HepG2 (cell line): ENCODE data around the gene CACNA1G.

ENCODE experiments used
- BCLAF1 ChIP-seq: fragments of 450-650 bp; IDR thresholded peaks from 2 replicates; pipeline ENCODE4 v1.6.1; 2017; ENCODE audit warnings: mild to moderate bottlenecking
- ELF1 ChIP-seq: sonication (generic); formaldehyde crosslinking; IDR thresholded peaks from 2 replicates; pipeline ENCODE4 v1.4.0; 2020; ENCODE audit warnings: missing genetic modification reagents
- ESRRA ChIP-seq: sonication (generic); formaldehyde crosslinking; IDR thresholded peaks from 2 replicates; pipeline ENCODE4 v1.5.1; 2020; ENCODE audit warnings: mild to moderate bottlenecking, low read depth, missing genetic modification reagents
- RNF2 ChIP-seq: fragments of 450-650 bp; conservative IDR thresholded peaks from 2 replicates; pipeline ENCODE4 v1.6.1; 2016; ENCODE audit warnings: low read depth
- TAF1 ChIP-seq: sonication (generic); formaldehyde crosslinking; IDR thresholded peaks from 2 replicates; pipeline ENCODE4 v1.4.0; 2020; ENCODE audit warnings: missing genetic modification reagents
- TBL1XR1 ChIP-seq: fragments of 150-350 bp; IDR thresholded peaks from 2 replicates; pipeline ENCODE4 v1.6.1; 2014; ENCODE audit warnings: borderline replicate concordance, low read length; ENCODE audit not compliant: partially characterized antibody
- ZNF530 ChIP-seq: sonication (generic); formaldehyde crosslinking; IDR thresholded peaks from 2 replicates; pipeline ENCODE4 v1.5.0; 2020; ENCODE audit warnings: low read depth, mild to moderate bottlenecking, missing genetic modification reagents
- ZSCAN29 ChIP-seq: sonication (generic); formaldehyde crosslinking; conservative IDR thresholded peaks from 2 replicates; pipeline ENCODE4 v1.4.0; 2020; ENCODE audit warnings: mild to moderate bottlenecking, missing genetic modification reagents
- TF ChIP-seq, protein P1 (sequence below): sonication (generic); formaldehyde crosslinking; IDR thresholded peaks from 2 replicates; pipeline ENCODE4 v1.5.0; 2020; ENCODE audit warnings: mild to moderate bottlenecking, missing genetic modification reagents, moderate library complexity
- TF ChIP-seq, protein P2 (sequence below): sonication (generic); formaldehyde crosslinking; IDR thresholded peaks from 2 replicates; pipeline ENCODE4 v1.4.0; 2020; ENCODE audit warnings: missing genetic modification reagents

DNA sequence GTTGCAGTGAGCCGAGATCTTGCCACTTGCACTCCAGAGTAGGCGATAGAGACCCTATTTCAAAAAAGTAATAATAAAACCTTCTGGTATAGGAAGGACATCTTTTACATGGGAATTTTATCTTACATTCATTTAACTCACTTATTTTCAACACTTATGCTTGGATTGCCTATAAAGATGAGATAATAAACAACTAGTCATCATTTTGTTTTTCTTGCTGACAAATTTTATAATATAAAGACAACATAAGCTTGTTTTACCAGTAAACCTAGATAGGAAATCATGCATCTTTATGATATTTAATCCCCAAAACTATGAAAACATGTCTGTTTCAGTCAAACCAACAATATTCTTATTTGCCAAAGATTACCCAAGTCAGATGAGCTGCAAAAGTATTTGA lies 91.1 kb downstream of the CACNA1G start:
- TF ChIP-seq TBL1XR1: no peak
- no peak for TF ChIP-seq TAF1 (CRISPR knock-in tag)
- no peak for TF ChIP-seq ZSCAN29
- TF ChIP-seq, protein P1, sequence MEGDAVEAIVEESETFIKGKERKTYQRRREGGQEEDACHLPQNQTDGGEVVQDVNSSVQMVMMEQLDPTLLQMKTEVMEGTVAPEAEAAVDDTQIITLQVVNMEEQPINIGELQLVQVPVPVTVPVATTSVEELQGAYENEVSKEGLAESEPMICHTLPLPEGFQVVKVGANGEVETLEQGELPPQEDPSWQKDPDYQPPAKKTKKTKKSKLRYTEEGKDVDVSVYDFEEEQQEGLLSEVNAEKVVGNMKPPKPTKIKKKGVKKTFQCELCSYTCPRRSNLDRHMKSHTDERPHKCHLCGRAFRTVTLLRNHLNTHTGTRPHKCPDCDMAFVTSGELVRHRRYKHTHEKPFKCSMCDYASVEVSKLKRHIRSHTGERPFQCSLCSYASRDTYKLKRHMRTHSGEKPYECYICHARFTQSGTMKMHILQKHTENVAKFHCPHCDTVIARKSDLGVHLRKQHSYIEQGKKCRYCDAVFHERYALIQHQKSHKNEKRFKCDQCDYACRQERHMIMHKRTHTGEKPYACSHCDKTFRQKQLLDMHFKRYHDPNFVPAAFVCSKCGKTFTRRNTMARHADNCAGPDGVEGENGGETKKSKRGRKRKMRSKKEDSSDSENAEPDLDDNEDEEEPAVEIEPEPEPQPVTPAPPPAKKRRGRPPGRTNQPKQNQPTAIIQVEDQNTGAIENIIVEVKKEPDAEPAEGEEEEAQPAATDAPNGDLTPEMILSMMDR (CRISPR knock-in tag): no peak
- TF ChIP-seq ELF1 (CRISPR knock-in tag): no peak
- TF ChIP-seq BCLAF1: no peak
- no peak for TF ChIP-seq ZNF530 (CRISPR knock-in tag)
- TF ChIP-seq, protein P2, sequence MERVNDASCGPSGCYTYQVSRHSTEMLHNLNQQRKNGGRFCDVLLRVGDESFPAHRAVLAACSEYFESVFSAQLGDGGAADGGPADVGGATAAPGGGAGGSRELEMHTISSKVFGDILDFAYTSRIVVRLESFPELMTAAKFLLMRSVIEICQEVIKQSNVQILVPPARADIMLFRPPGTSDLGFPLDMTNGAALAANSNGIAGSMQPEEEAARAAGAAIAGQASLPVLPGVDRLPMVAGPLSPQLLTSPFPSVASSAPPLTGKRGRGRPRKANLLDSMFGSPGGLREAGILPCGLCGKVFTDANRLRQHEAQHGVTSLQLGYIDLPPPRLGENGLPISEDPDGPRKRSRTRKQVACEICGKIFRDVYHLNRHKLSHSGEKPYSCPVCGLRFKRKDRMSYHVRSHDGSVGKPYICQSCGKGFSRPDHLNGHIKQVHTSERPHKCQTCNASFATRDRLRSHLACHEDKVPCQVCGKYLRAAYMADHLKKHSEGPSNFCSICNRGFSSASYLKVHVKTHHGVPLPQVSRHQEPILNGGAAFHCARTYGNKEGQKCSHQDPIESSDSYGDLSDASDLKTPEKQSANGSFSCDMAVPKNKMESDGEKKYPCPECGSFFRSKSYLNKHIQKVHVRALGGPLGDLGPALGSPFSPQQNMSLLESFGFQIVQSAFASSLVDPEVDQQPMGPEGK (CRISPR knock-in tag): no peak
- no peak for TF ChIP-seq ESRRA
- no peak for TF ChIP-seq RNF2
